ENCODE data around the gene RAVER1.

RAVER1 gene

DNA sequence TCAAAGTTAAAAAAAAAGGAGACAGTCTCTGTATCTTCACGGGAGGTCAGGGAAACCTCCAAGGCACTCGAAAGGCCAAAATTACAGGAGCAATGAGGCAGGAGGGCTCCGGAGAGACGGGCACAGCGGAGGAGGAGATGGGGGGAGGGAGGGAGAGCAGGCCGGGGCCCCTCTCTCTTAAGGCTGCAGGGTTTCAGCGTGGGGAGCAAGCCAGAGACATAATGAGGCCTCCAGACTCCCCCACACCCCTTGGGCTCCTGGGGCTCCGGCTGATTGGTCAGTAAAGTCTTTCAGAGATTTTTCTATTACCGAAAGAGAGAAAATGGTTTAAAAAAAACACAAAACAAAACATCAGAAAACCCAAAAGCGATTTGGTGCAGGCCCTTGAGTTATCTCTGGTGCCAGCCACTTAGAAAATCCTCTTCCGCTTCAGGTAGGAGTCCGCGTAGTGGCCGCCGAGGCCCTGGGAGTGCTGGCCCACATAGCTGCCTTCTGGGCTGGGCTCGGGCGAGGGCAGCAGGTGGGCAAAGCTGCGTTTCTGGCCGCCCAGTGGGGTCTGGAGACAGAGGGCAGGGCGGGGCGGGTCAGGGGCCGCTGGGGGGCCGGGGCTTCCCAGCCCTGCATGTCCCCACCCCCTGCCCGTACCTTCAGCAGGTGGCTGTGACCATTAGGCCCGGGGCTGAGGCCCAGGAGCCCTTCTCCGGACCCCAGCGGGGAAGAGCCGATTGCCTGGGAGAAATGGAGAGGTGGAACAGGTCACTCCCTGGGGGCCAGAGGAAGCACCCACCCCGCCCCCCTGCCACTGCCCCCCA lies 16.1 kb downstream of the RAVER1 start:
- DNase-seq, result no peak

DNA sequence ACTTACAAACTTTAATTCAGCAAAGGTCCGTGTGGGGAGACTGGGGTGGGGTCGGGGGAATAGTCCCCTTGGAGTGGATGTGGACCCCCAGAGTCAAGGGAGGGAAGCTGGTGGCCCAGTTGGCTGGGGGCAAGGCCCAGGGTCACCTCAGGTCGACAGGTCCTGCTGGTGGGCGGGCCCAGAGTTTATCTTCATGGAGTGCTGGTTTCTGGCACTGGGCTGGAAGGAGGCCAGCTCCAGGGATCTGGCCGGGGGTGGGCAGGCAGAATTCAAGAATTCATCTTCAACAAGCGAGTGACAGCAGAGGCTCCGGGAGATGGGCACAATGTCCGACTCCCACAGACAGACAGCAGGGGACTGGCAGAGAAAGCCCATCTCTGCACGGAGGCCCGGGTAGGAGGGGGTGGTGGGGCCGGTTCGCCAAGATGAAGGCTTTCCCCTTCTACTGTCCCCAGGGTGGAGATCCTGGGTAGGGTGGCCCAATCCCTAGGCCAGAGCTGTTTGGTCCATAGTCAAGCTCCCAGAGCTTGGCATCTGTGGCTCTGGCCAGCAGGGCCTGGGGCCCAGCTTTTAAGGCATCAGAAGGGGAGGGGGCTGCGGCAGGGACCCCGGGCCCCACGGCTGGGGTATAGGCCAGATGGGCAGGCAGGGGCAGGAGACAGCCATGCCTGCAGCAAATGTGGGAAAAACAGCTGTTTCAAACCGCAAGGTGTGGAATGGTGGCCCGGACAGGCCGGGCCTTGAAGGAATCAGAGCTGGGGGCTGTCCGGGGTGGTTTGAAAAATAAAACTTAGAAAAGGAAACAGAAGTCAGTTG lies 16.9 kb downstream of the RAVER1 start:
- no peak for DNase-seq

DNA sequence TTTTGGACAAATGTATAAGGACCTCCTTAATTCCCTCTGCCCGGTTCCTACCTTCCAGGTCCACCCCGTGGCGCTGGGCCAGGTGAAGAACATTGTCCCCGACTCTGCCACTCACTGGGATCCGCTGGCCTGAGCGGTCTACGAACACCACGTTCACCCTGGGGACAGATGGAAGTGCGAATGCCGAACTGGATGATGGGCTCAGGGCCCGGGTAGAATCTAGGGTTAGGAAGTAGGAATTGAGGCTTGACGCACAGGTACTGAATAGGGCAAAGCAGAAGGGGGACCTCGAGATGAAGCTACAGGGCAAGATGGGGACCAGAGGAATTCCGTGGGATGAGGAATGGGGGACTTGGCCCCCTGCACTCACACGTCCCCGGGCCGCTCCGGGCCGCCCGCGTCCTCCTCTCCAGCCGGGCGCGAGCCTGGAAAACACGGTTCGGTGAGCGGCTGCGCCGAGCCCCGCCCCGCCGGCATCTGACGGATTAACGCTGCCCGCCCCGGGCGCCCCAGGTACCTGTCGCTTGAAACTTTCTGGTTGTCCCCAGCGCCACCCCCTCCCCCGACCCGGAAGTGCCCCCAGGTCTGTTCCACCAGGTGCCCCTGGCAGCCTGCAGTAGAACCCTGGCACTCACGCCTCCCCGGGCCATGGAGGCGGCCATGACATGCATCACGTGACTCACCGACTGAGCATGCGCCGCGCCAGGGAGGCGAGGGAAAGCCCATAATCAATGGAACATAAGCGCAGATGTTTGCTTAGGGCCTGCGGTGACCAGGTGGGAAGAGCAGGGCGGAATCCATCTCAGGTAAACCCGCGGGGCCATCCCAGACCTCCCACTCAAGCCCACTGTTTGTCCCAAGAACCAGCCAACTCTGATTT lies 17.8 kb downstream of the RAVER1 start, which contains the start of gene FDX2:
FDX2 (minus strand) TSS at position 681 of the 880 bp plus-strand sequence; CDS start at position 662, 19 bp downstream.
- DNase-seq, result peak; percentile 87

DNA sequence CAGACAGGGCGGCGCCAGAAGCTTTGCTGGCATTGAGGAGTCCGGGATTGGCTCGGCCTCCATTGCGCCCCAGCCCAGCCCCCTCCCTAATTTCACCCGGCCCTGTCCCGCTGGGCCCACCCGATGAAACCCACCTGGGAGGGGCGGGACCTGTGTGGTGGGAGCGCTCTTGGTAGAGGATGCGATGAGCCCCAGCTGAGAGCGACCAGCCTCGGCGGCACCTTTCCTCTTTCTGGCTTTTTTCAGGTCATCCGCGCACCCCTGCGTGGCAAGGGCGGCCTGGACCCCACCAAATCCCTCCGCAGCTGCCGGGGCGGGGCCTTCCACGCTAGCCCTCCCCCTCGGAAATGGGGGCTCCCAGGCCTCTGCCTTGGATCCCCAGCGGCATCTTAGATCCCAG lies 23.9 kb downstream of the RAVER1 start, which contains the start of gene ZGLP1:
ZGLP1 (minus strand) TSS at position 393 of the 400 bp plus-strand sequence.
- DNase-seq, result no peak

DNA sequence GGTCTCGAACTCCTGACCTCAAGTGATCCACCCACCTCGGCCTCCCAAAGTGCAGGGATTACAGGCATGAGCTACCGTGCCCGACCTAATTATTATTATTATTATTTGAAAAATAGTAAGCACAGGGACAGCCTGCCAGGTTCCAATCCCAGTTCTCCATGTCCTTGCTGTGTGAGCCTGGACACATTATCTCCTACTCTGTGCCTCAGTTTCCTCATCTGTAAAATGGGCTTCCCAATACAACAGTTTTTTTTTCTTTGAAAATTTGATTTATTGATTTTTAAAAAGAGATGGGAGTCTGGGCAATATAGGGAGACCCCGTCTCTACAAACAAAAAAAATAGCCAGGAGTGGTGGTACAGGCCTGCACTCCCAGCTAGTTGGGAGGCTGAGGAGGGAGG lies 27.0 kb downstream of the RAVER1 start:
- no peak for DNase-seq

DNA sequence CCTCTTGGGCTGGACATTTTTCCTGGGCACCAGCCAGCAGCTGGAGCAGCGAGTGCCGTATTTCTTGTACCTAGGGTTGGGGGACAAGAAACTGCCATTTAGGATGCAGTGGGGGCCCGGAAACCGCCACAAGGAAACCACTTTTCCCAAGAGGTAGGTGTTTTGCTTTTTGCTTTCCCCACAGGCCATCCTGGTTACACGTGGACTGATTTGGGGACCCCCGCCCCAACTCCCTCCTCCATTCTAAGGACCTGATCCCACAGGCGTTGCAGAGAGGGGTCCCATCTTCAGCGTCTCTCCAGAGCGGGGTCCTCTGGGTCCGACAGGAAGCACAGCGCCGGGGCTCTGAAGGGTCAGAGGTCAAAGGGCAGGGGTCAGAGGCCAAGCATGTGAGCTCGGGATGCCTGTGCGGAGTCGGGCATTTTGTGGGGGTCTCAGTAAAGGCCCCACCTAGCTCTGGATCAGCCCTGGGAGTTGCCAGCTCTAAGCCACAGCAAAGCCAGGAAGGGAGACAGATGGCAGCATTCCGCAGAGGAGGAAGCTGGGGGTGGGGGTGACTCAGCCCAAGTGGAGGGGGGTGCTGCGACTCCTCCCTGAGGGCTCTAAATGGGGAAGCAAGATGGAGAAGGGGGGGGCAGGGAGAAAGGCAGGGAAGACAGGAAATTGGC lies 28.1 kb downstream of the RAVER1 start:
- DNase-seq, result no peak

DNA sequence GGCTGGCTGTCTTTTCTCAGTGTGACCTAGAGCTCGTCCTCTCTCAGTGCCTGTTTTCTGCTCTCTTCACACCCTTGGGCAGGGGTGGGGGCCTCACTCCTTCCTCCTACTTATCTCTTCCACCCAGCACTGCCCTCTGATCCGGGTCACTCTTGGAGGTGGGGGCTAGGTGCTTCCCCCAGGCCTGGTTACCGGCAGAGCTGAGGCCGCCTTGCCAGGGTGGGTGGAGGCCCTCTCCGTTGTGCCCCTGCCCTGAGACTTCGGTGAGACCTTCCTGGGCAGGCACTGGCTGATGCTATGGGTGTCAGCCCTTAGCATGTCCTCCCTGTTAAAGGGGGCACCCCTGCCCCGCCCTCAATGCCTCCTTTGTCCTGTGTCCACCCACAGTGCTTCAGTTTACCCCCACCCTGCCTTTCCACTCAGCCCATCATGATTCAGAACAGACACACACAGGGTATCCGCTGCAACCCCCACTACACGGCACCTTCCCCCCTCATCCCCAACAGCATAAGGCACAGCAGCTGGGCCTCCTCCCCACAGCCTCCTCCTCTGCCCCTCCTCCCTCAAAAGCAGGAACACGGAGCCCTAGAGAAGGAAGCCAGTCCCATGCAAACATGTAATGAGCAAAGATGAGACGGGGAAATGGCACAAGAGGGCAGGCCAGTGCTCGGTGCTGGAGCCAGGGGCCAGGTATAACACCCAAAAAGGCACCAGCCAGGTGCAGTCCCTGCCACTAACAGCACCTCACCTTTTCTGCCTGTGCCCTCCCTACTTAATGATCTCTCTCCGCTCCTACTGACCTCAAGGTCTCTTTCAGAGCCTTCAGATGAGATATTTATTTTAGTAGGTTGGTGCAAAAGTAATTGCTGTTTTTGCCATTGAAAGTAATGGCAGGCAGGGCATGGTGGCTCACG lies 33.5 kb downstream of the RAVER1 start:
- no peak for DNase-seq

DNA sequence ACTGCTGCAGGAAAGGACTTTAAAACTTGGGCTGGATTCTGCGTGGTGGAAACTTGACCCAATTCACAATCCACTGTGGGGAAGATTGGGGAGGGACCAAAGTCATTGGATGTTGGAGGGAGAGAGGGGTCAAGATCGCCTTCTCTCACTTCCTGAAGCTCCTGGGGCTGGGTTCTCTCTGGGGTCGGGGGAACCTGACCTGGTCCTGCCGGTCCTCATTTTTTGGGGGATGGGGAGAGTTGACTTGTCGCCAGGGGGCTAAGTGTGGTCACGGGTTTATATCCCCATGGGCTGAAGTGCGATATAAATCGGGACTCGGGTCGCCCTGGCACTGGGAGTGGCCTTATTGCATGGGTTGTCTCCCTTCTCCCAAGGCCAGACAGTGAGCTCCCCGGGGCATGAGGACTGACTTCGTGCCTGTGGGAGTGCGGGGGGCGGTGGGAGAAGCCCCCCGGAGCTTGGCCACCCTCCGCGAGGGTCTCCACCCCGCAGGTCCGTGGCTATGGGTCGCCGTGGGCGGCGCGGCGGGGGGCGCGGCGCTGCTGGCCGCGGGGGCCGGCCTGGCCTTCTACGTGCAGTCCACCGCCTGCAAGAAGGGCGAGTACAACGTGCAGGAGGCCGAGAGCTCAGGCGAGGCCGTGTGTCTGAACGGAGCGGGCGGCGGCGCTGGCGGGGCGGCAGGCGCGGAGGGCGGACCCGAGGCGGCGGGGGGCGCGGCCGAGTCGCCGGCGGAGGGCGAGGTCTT lies 37.3 kb downstream of the RAVER1 start:
- DNase-seq, result no peak

DNA sequence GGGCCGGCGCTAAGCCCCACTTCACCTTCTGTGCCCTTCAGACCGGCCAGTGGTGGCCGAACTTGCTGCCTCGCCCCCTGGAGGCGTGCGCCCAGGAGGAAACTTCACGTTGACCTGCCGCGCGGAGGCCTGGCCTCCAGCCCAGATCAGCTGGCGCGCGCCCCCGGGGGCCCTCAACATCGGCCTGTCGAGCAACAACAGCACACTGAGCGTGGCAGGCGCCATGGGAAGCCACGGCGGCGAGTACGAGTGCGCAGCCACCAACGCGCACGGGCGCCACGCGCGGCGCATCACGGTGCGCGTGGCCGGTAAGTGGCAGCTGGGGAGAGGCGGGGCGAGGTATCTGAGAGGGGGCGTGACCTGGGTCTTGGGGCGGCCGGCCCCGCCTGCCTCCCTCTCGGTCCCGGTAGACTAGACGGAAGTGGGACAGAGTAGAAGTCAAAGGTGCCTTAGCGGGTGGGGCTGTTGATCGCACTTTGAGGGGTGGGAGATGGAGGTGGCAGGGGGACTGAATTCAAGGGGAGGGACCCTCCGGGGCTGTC lies 38.0 kb downstream of the RAVER1 start:
- DNase-seq, result no peak

DNA sequence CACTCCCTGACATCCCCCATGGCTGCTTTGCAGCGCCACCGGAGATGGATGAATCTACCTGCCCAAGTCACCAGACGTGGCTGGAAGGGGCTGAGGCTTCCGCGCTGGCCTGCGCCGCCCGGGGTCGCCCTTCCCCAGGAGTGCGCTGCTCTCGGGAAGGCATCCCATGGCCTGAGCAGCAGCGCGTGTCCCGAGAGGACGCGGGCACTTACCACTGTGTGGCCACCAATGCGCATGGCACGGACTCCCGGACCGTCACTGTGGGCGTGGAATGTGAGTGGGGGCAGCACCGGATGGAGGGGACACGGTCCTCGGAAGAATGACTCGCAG lies 39.0 kb downstream of the RAVER1 start:
- no peak for DNase-seq

DNA sequence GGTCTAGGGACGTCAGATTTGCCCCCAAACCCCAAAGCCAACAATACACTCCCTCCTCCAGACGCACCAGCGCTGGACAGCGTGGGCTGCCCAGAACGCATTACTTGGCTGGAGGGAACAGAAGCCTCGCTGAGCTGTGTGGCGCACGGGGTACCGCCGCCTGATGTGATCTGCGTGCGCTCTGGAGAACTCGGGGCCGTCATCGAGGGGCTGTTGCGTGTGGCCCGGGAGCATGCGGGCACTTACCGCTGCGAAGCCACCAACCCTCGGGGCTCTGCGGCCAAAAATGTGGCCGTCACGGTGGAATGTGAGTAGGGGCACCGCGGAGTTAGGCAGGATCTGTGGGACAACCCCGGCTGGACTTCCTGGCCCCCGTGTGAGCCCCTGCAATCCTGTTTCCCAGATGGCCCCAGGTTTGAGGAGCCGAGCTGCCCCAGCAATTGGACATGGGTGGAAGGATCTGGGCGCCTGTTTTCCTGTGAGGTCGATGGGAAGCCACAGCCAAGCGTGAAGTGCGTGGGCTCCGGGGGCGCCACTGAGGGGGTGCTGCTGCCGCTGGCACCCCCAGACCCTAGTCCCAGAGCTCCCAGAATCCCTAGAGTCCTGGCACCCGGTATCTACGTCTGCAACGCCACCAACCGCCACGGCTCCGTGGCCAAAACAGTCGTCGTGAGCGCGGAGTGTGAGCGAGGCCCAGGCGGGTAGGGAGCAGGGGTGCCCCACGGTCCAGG lies 39.5 kb downstream of the RAVER1 start:
- no peak for DNase-seq

DNA sequence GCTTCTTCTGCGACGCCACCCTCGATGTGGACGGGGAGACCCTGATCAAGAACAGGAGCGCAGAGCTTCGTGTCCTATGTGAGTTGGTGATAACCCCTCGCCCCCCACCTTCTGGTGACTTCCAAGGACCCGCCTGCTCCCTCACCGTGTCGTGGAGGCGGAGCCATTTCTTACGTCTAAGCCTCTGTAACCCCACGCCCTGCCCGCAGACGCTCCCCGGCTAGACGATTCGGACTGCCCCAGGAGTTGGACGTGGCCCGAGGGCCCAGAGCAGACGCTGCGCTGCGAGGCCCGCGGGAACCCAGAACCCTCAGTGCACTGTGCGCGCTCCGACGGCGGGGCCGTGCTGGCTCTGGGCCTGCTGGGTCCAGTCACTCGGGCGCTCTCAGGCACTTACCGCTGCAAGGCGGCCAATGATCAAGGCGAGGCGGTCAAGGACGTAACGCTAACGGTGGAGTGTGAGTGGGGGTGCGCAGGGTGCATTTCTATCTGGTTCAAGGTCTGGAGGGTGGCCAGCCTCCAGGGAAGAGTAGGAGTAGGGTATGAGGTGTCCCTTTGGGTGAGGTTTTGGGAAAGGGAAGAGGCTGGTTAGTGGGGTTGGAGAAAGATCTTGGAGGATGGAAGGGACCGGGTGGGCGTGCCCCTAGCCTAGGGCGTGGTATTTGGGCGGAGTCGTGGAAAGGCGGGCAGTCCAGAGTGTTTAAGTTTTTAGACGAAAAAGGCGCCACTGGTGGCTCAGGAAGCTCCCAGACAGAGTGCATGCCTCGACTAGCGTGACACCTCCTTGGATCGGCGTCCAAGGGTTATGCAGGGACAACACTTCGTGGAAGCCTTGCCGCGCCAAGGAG lies 40.3 kb downstream of the RAVER1 start:
- no peak for DNase-seq

DNA sequence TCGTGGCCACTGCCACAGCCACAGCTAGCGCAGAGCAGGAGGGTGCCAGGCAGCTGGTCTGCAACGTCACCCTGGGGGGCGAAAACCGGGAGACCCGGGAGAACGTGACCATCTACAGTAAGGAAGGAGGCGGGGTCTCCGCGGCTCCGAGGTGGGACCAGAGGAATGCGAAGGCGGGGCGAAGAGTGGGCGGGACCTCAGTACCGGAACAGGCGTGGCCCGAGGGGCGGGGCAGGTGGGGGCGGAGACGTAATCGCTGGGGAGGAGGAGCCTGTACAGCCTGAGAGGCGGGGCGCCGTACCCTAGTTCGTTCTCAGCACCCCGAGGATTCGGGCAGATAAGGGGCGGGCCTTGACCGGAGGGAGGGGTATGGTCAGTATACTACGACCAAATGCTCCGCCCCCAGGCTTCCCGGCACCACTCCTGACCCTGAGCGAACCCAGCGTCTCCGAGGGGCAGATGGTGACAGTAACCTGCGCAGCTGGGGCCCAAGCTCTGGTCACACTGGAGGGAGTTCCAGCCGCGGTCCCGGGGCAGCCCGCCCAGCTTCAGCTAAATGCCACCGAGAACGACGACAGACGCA lies 41.0 kb downstream of the RAVER1 start:
- no peak for DNase-seq

DNA sequence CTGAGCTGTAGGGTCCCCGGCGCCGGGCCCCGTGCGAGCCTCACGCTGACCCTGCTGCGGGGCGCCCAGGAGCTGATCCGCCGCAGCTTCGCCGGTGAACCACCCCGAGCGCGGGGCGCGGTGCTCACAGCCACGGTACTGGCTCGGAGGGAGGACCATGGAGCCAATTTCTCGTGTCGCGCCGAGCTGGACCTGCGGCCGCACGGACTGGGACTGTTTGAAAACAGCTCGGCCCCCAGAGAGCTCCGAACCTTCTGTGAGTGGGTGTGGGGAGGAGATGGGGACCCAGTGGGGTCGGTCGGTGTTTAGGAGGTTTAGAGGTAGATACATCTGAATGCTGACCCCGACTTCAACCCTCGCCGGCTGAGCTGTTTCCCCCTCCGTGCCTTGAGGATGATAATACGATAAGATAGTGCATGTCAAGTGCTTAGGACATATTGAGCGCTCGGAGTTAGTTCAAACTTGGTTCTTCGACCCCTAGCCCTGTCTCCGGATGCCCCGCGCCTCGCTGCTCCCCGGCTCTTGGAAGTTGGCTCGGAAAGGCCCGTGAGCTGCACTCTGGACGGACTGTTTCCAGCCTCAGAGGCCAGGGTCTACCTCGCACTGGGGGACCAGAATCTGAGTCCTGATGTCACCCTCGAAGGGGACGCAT lies 41.6 kb downstream of the RAVER1 start:
- no peak for DNase-seq

DNA sequence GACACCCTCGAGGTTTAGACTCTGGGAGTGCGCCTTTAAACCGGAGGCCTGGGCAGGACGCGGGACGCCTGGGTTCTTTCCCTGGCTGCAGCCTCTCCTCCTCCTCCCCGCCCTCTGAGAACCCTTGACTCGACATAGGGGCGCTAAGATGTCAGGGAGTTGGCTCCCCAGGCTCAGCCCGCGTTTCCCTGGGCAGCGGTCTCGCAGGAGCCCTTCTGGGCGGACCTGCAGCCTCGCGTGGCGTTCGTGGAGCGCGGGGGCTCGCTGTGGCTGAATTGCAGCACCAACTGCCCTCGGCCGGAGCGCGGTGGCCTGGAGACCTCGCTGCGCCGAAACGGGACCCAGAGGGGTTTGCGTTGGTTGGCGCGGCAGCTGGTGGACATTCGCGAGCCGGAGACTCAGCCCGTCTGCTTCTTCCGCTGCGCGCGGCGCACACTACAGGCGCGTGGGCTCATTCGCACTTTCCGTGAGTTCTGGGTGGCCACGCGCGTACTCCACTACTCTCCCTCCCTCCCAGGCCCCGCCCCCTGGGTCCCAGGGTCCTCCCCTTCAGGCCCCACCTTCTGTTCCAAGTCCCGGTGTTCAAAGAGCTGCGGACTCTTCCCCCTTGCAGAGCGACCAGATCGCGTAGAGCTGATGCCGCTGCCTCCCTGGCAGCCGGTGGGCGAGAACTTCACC lies 42.3 kb downstream of the RAVER1 start:
- DNase-seq, result no peak

DNA sequence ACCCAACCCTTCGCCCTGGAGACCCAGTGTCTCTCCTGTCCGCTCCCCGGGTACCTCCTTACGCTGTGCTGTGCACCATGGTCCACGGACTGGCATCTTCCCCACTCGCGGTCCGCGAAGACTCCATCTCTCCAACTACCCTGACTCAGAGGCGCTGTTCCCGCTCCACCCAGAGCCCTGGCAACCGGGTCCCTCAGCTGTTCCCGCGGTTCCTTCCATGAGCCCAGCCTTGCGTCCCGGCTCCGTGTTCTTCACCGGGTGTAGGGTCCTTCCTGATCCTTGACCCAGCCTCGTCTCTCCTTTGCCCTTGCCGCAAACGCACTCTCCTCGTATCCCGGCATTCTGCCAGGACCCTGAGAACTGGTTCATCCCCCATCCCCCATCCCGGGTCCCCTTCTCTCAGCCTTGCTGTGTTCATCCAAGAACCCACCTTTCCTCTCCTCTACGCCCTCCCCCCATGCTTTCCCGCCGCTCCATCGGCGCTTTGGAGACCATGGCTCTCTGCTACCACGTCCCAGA lies 42.9 kb downstream of the RAVER1 start:
- DNase-seq, result no peak

DNA sequence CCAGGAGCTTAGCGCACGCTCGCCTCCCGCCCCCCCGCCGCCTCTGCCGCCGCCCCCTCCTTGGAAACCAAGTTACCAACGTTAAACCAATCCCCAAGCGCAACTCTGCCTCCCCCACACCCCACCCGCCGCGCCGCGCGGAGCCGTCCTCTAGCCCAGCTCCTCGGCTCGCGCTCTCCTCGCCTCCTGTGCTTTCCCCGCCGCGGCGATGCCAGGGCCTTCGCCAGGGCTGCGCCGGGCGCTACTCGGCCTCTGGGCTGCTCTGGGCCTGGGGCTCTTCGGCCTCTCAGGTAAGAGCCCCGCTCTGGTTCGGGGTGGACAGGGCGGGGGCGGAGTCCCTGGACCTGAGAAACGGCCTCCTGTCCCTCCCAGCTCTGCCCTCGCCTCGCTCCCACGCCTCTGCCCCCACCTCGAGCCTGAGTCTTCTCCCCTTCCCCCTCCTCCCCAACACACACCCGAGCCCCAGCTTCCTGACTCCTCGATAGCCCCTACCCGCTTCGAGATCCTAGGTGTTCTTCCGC lies 43.4 kb downstream of the RAVER1 start, which contains the start of gene ICAM5:
ICAM5 (plus strand) TSS at position 117 of the 521 bp plus-strand sequence; CDS start at position 209, 92 bp downstream.
- no peak for DNase-seq

Data from NK-92 treated with Interleukin-12 subunit alpha and Interleukin-12 subunit beta, amount 100 ng/mL, for 24 hours (cell line).